Skeletal muscle satellite cell (primary cell): Measurements from ENCODE around the gene SPATA6L.

ENCODE experiments used
- H3K27me3 ChIP-seq: 2 replicates; pipeline ENCODE4 v1.7.0; 2013; ENCODE audit warnings: low read length; ENCODE audit not compliant: control insufficient read depth, insufficient read depth
- H3K36me3 ChIP-seq: 2 replicates; pipeline ENCODE4 v1.7.0; 2013; ENCODE audit warnings: mild to moderate bottlenecking, control low read depth, low read length; ENCODE audit not compliant: insufficient read depth
- H3K4me1 ChIP-seq: 2 replicates; pipeline ENCODE4 v1.7.0; 2013; ENCODE audit warnings: low read length; ENCODE audit not compliant: control insufficient read depth, insufficient read depth
- H3K4me2 ChIP-seq: 2 replicates; pipeline ENCODE4 v1.7.0; 2013; ENCODE audit warnings: mild to moderate bottlenecking, low read length
- H3K4me3 ChIP-seq: 2 replicates; pipeline ENCODE4 v1.7.0; 2013; ENCODE audit warnings: low read length
- H3K9ac ChIP-seq: 2 replicates; pipeline ENCODE4 v1.7.0; 2013; ENCODE audit warnings: mild to moderate bottlenecking, low read depth, low read length, moderate library complexity
- H3K9me3 ChIP-seq: replicated peaks from 2 replicates; pipeline ENCODE4 v1.7.0; 2013; ENCODE audit warnings: mild to moderate bottlenecking, control low read depth, low read length

Gene SPATA6L

DNA sequence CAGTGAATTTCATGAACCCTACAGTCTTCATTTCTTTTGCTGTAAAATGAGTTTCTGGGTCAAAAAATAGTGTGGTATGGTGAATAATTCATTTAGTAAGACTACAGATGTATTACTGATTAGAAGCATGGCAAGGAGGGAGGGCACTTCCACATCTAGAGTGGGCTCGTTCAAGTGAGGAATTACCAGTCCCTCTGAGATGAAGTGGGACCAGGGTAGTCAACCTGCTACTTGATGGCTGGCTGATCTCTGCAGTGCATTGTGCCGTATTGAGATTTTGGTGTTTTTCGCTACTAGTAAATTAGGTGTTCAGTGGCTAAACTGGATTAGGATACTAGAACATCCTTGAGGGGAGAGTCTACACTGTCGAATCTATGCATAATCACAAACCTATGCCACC is 23.9 kb upstream of the SPATA6L start:
- peaks cover 36% of the 10 kb centered on the region for H3K36me3 ChIP-seq

DNA sequence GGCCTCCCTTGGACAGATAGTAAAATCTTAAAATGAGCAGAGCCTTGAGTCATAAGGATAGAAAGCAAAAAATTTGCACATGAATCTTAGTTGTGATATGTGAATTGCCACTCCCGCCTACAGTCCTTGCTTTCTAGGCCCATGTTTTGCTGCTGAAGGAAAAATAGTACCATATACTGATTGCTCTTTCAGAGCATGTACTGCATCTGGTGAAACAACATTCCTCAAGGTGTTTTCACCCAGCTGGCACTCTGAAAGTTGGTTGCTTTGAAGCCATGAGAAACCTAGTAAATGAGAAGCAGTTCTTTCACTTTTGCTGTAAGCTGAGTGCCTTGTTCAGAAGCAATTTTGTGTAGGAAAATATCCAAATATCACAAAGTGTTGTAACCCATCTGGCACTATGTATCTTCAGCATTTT is 23.4 kb upstream of the SPATA6L start:
- Histone ChIP-seq H3K4me1 (peaks cover 30% of the 10 kb centered on the region), H3K9ac (no peak overlapping the region), H3K4me3 (no peak overlapping the region), H3K36me3 (peaks cover 36% of the 10 kb centered on the region), H3K4me2 (no peak overlapping the region), H3K9me3 (no peaks in the 10 kb centered on the region), H3K27me3 (no peaks in the 10 kb centered on the region)

More for the DNA sequence above, 23.9 kb upstream of the SPATA6L start:
- H3K4me1 ChIP-seq: peaks cover 30% of the 10 kb centered on the region
- no peaks in the 10 kb centered on the region for H3K9me3 ChIP-seq
- H3K9ac ChIP-seq: no peak overlapping the region
- H3K4me3 ChIP-seq: no peak overlapping the region
- no peak overlapping the region for H3K4me2 ChIP-seq
- H3K27me3 ChIP-seq: no peaks in the 10 kb centered on the region

DNA sequence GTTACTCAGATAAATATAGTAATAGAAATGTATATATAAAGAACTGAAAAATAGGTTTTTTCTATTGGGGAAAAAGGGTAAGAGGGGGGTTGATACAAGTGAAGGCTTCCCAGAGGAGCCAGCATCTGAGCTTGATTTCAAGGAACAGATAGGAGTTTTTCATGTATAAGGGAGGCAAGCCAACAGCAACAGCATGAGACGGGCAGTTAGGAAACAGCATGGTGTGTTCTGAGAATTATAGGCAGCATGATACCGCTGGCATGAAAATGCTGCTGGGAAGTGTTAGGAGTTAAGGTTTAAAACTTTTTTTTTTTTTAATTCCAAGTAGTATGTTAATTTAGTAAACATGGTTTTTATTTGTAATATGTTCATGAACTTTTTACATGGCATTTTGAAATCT is 22.7 kb upstream of the SPATA6L start:
- Histone ChIP-seq H3K9ac (no peak overlapping the region), H3K9me3 (no peaks in the 10 kb centered on the region), H3K4me1 (peaks cover 30% of the 10 kb centered on the region), H3K27me3 (no peaks in the 10 kb centered on the region), H3K4me3 (no peak overlapping the region), H3K4me2 (no peak overlapping the region), H3K36me3 (peaks cover 32% of the 10 kb centered on the region)

DNA sequence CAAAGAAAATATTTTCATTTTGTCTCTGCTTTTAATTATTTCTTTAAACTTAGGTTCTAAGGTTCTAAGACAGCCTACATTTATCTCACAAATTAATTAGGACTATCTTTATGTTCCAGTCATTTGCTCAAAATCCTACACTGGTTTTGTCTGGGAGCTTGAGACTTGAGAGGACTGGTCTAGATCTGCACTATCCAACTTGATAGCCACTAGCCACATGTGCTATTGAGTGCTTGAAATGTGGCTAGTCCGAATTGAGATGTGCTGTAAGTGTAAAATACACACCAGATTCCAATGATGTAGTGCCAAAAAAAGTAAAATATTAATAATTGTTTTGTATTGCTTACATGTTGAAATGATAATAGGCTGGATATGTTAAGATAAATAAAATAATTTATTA is 20.3 kb upstream of the SPATA6L start:
- H3K4me2 ChIP-seq: no peak overlapping the region
- H3K4me3 ChIP-seq: no peak overlapping the region
- no peak overlapping the region for H3K9ac ChIP-seq
- no peaks in the 10 kb centered on the region for H3K9me3 ChIP-seq
- peaks cover 21% of the 10 kb centered on the region for H3K4me1 ChIP-seq
- peaks cover 25% of the 10 kb centered on the region for H3K36me3 ChIP-seq
- H3K27me3 ChIP-seq: no peaks in the 10 kb centered on the region

DNA sequence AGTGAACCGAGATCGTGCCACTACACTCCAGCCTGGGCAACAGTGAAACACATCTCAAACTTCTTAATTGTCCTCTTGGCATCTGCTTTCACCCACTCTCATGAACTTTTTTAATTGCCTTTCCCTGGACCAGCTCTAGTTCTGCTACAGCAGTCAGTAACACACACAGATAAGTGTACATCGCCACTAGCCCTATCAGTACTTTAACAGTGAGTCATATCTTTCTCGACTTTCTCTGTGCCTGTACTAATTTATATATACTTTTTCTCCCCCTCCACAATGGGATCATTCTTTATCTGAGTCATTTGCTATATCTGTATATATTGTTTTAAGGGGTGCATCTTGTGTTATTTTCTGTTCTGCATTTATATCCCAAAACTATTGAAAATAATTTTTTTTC is 19.8 kb upstream of the SPATA6L start:
- Histone ChIP-seq H3K36me3 (peaks cover 23% of the 10 kb centered on the region), H3K4me3 (no peak overlapping the region), H3K9me3 (no peaks in the 10 kb centered on the region), H3K9ac (no peak overlapping the region), H3K4me2 (no peak overlapping the region), H3K27me3 (no peaks in the 10 kb centered on the region), H3K4me1 (peaks cover 21% of the 10 kb centered on the region)

DNA sequence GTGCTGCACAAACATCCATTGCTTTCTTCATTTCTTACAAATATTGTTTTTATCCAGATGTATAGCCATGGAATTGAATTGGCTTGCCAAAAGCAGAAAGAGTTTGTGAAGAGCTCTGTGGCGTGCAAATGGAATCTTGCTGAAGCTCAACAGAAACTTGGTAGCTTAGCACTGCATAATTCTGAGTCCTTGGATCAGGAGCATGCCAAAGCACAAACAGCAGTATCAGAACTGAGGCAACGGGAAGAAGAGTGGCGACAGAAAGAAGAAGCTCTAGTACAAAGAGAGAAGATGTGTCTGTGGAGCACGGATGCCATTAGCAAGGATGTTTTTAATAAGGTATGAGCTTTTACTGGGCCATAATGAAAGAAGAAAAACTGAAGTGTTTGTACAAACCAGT is 18.5 kb upstream of the SPATA6L start:
- H3K4me2 ChIP-seq: no peak overlapping the region
- H3K36me3 ChIP-seq: peaks cover 12% of the 10 kb centered on the region
- peaks cover 26% of the 10 kb centered on the region for H3K4me1 ChIP-seq
- no peak overlapping the region for H3K4me3 ChIP-seq
- no peaks in the 10 kb centered on the region for H3K9me3 ChIP-seq
- H3K9ac ChIP-seq: no peak overlapping the region
- no peaks in the 10 kb centered on the region for H3K27me3 ChIP-seq

DNA sequence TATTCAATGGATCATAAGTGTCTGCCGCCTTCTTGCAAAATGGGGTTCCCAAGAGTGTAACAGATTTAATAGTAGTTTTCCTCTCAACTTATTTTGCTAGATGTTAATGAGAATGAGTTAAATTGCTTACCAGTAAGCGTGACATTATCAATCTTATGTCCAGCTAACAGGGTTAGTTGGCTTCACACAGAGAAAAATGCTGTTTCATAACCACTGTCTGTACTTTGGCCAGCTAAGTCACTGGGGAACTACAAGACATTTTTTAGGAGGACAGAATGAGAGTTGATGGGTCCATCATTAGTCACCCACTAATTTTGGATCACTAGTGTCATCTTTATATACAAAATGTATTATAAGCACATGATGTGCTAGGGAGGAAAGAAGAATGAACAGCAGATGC is 14.5 kb upstream of the SPATA6L start:
- H3K9me3 ChIP-seq: no peaks in the 10 kb centered on the region
- peaks cover 5% of the 10 kb centered on the region for H3K36me3 ChIP-seq
- peak overlapping the region; percentile 86 for H3K9ac ChIP-seq
- H3K27me3 ChIP-seq: no peaks in the 10 kb centered on the region
- H3K4me2 ChIP-seq: peak overlapping the region; percentile 84
- H3K4me3 ChIP-seq: peak overlapping the region; percentile 96
- peaks cover 16% of the 10 kb centered on the region for H3K4me1 ChIP-seq

DNA sequence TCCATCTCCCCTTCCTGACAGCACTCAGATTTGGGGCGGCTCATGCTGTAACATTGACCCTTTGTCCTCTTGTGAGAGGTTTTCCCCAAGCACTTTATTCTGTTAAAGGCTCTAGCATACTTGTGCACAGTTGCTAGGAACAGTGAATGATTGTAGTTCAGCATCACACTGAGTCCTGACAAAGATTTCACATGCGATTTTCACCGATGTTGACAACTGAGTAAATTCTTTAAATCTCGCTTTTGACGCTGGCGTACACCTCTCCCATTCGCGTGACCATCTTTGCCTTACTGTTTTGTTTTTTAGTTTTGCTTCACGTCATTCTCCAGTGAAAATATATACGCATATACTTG is 13.9 kb upstream of the SPATA6L start:
- Histone ChIP-seq H3K4me1 (peaks cover 17% of the 10 kb centered on the region), H3K4me3 (peak overlapping the region; percentile 96), H3K9ac (peak overlapping the region; percentile 86), H3K36me3 (no peaks in the 10 kb centered on the region), H3K27me3 (no peaks in the 10 kb centered on the region), H3K9me3 (no peaks in the 10 kb centered on the region), H3K4me2 (peak overlapping the region; percentile 84)

DNA sequence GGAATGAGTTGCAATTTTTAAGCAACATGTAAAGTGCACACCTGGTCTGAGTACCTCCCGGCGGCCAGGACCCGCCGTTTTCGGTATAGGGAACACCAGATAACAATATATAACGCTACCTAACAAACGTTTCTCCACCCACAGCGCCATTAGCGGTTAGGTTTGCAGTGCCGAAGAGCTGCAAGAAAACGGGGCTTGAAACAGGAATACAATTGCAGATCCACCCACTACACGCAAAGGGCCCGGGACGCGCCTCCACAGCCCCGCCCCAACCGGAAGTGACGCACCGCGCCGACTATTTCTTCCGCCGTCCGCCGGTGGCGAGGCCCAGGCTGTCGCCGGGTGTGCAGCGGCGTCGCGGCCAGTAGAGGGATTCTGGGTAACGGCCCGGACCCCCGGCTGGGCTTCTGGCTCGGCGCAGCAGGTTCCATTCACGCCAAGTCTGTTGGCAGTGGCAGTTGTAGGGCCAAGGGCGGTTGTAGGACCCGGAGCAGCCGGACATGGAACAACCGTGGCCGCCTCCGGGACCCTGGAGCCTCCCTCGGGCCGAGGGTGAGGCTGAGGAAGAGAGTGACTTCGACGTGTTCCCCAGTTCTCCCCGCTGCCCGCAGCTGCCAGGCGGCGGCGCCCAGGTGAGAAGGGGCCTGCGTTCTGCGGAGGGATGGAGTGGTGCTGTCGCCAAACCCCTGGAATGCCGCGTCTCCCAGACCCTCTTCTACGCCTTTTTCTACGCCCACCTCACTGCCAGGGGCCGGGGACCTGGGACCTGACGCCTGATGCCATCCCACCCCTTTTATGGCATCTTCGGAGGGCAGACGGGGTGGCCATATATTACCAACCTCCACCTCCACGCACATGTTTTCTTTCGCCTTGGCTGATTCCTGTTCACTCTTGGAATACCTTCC is 13.2 kb upstream of the SPATA6L start, which contains the start of gene CDC37L1:
TSS of gene CDC37L1 (plus strand) at position 302 of the 905 bp plus-strand sequence. CDS start at position 501, 199 bp downstream.
- Histone ChIP-seq H3K9ac (peak within 1 kb of the TSS; percentile 86), H3K4me2 (peak within 1 kb of the TSS; percentile 84), H3K4me1 (peaks cover 23% of the 10 kb centered on the region), H3K9me3 (no peaks in the 10 kb centered on the region), H3K36me3 (no peaks in the 10 kb centered on the region), H3K27me3 (no peaks in the 10 kb centered on the region), H3K4me3 (peak within 1 kb of the TSS; percentile 96)

DNA sequence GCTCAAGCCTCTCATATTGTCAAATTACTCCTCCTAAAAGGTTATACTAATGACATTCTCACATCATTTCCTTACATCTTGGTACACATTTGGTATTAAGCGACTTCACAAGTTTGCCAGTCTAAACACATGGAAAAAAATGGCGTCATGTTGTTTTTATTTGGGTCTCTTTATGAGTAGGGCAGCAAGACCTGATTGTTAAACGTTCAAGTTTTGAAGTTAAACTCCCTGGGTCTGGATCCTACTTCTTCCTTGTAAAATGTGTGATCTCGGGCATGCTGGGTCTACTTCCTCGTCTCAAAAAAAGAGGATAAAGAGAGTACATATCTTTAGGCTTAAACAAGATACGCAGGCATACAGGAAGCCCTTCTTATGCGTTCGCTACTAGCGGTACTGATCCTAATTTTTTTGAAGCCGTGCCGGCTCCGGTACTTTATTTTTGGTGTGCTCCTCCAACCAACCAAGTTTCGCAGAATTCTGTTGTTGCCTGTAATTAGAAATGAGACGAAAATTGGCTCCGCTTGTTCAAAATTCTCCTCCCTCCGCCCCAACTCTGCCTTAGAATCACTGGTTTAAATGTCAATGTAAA is 12.5 kb upstream of the SPATA6L start:
- peaks cover 24% of the 10 kb centered on the region for H3K4me1 ChIP-seq
- peak overlapping the region; percentile 84 for H3K4me2 ChIP-seq
- no peaks in the 10 kb centered on the region for H3K36me3 ChIP-seq
- H3K4me3 ChIP-seq: peak overlapping the region; percentile 96
- no peaks in the 10 kb centered on the region for H3K9me3 ChIP-seq
- H3K9ac ChIP-seq: peak overlapping the region; percentile 86
- no peaks in the 10 kb centered on the region for H3K27me3 ChIP-seq

DNA sequence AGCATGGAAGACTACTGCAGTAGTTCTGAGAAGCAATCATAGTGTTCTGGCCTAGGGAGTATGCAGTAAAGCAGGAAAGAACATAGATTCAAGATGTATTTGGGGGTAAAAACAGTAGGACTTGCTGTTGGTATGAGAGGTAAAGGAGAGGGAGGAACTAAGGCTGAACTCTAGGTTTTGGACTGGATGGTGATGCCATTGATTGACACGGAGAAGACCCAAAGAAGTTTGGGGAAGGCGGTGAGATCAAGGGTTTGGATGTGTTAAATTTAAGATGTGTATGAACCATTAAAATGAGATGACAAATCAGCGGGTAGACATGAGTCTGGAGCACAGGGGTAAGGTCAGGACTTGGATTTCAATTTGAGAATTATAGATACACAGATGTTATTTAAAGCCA is 11.1 kb upstream of the SPATA6L start:
- no peaks in the 10 kb centered on the region for H3K36me3 ChIP-seq
- H3K9me3 ChIP-seq: no peaks in the 10 kb centered on the region
- H3K4me1 ChIP-seq: peaks cover 24% of the 10 kb centered on the region
- no peaks in the 10 kb centered on the region for H3K27me3 ChIP-seq
- H3K9ac ChIP-seq: no peak overlapping the region
- H3K4me2 ChIP-seq: no peak overlapping the region
- no peak overlapping the region for H3K4me3 ChIP-seq
